Measurements from ENCODE around the gene EPHB4.

Gene EPHB4

GRCh38 chr7:100867040-100867775, 39.9 kb upstream of the EPHB4 start, which contains the start of gene TRIP6:
TSS of gene TRIP6 (plus strand) at chr7:100867387. CDS start at chr7:100867498, 111 bp downstream.
- peaks cover 12% of the 10 kb centered on the region for H3K4me1 ChIP-seq (ENCODE audit: insufficient read depth, low read length, poor library complexity, severe bottlenecking)
- H3K4me2 ChIP-seq (ENCODE audit: low read depth, low read length, poor library complexity, severe bottlenecking), result peak within 1 kb of the TSS; percentile 87
- peaks cover 4% of the 10 kb centered on the region; the same call in 1 of the 2 replicates for H3K36me3 ChIP-seq (ENCODE audit: insufficient read depth, low read length)
- peaks cover 29% of the 10 kb centered on the region for H3K79me2 ChIP-seq (ENCODE audit: insufficient read depth, low read length)
- H4K20me1 ChIP-seq (ENCODE audit: insufficient read depth, low read length, poor library complexity, severe bottlenecking), result no peaks in the 10 kb centered on the region
- H3K4me3 ChIP-seq (ENCODE audit: low read length, poor library complexity, severe bottlenecking), result peak within 1 kb of the TSS; percentile 79
- peak within 1 kb of the TSS; percentile 97 for H3K9ac ChIP-seq (ENCODE audit: low read depth, low read length, poor library complexity, severe bottlenecking)
- H2AFZ ChIP-seq (ENCODE audit: low read length), result peak within 1 kb of the TSS; percentile 73
- H3F3A ChIP-seq (ENCODE audit: low read depth), result no peaks in the 10 kb centered on the region
- TF ChIP-seq EZH2phosphoT487 (IDR thresholded peaks at IDR 0.05; ENCODE audit: borderline replicate concordance), result no peak
- TF ChIP-seq, protein P1, sequence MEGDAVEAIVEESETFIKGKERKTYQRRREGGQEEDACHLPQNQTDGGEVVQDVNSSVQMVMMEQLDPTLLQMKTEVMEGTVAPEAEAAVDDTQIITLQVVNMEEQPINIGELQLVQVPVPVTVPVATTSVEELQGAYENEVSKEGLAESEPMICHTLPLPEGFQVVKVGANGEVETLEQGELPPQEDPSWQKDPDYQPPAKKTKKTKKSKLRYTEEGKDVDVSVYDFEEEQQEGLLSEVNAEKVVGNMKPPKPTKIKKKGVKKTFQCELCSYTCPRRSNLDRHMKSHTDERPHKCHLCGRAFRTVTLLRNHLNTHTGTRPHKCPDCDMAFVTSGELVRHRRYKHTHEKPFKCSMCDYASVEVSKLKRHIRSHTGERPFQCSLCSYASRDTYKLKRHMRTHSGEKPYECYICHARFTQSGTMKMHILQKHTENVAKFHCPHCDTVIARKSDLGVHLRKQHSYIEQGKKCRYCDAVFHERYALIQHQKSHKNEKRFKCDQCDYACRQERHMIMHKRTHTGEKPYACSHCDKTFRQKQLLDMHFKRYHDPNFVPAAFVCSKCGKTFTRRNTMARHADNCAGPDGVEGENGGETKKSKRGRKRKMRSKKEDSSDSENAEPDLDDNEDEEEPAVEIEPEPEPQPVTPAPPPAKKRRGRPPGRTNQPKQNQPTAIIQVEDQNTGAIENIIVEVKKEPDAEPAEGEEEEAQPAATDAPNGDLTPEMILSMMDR (conservative IDR thresholded peaks at IDR 0.05; ENCODE audit: low read length), result no peak
- H3K9me3 ChIP-seq (ENCODE audit: insufficient read depth, low read depth, low read length), result no peaks in the 10 kb centered on the region
- H3K9me2 ChIP-seq (replicated peaks; ENCODE audit: low read depth, low read length), result no peaks in the 10 kb centered on the region
- no peaks in the 10 kb centered on the region for H3K27me3 ChIP-seq (ENCODE audit: insufficient read depth, low read length, poor library complexity, severe bottlenecking)

DNA sequence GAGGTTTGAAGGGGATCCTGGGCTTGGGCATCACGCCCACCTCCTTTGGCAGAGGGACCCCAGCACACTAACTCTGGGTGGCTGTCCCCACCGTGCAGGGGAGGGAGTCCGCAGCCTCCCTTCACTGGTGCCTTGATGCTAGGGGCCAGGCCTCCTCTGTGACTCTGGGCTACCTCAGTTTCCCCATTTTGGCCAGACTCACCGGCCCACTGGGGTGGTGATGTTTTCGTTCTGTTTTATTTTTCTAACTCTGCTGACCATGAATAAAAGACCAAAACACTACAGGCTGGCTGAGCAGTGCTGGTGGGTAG, 39.4 kb upstream of the EPHB4 start:
- peaks cover 29% of the 10 kb centered on the region for H3K79me2 ChIP-seq (ENCODE audit: insufficient read depth, low read length)
- H2AFZ ChIP-seq (ENCODE audit: low read length), result peak overlapping the region; percentile 73
- peak overlapping the region; percentile 97 for H3K9ac ChIP-seq (ENCODE audit: low read depth, low read length, poor library complexity, severe bottlenecking)
- TF ChIP-seq, protein P1 (conservative IDR thresholded peaks at IDR 0.05; ENCODE audit: low read length), result no peak
- no peak for TF ChIP-seq EZH2phosphoT487 (IDR thresholded peaks at IDR 0.05; ENCODE audit: borderline replicate concordance)
- no peaks in the 10 kb centered on the region for H3K9me2 ChIP-seq (replicated peaks; ENCODE audit: low read depth, low read length)
- peaks cover 4% of the 10 kb centered on the region; the same call in 1 of the 2 replicates for H3K36me3 ChIP-seq (ENCODE audit: insufficient read depth, low read length)
- H3F3A ChIP-seq (ENCODE audit: low read depth), result no peaks in the 10 kb centered on the region
- peaks cover 12% of the 10 kb centered on the region for H3K4me1 ChIP-seq (ENCODE audit: insufficient read depth, low read length, poor library complexity, severe bottlenecking)
- H3K9me3 ChIP-seq (ENCODE audit: insufficient read depth, low read depth, low read length), result no peaks in the 10 kb centered on the region
- H3K4me2 ChIP-seq (ENCODE audit: low read depth, low read length, poor library complexity, severe bottlenecking), result peak overlapping the region; percentile 87
- H4K20me1 ChIP-seq (ENCODE audit: insufficient read depth, low read length, poor library complexity, severe bottlenecking), result no peaks in the 10 kb centered on the region
- peak overlapping the region; percentile 79 for H3K4me3 ChIP-seq (ENCODE audit: low read length, poor library complexity, severe bottlenecking)
- H3K27me3 ChIP-seq (ENCODE audit: insufficient read depth, low read length, poor library complexity, severe bottlenecking), result no peaks in the 10 kb centered on the region

- no peak overlapping the region for H2AFZ ChIP-seq (ENCODE audit: low read length)
- H3K4me1 ChIP-seq (ENCODE audit: insufficient read depth, low read length, poor library complexity, severe bottlenecking), result peaks cover 12% of the 10 kb centered on the region
- no peaks in the 10 kb centered on the region for H3K9me3 ChIP-seq (ENCODE audit: insufficient read depth, low read depth, low read length)
- peak overlapping the region; percentile 87 for H3K4me2 ChIP-seq (ENCODE audit: low read depth, low read length, poor library complexity, severe bottlenecking)
- TF ChIP-seq, protein P1 (conservative IDR thresholded peaks at IDR 0.05; ENCODE audit: low read length), result no peak
- TF ChIP-seq EZH2phosphoT487 (IDR thresholded peaks at IDR 0.05; ENCODE audit: borderline replicate concordance), result no peak
- peak overlapping the region; percentile 97 for H3K9ac ChIP-seq (ENCODE audit: low read depth, low read length, poor library complexity, severe bottlenecking)
- peaks cover 29% of the 10 kb centered on the region for H3K79me2 ChIP-seq (ENCODE audit: insufficient read depth, low read length)
- H4K20me1 ChIP-seq (ENCODE audit: insufficient read depth, low read length, poor library complexity, severe bottlenecking), result no peaks in the 10 kb centered on the region
- no peaks in the 10 kb centered on the region for H3K9me2 ChIP-seq (replicated peaks; ENCODE audit: low read depth, low read length)
- no peaks in the 10 kb centered on the region for H3K36me3 ChIP-seq (ENCODE audit: insufficient read depth, low read length)
- H3K27me3 ChIP-seq (ENCODE audit: insufficient read depth, low read length, poor library complexity, severe bottlenecking), result no peaks in the 10 kb centered on the region
- H3F3A ChIP-seq (ENCODE audit: low read depth), result no peaks in the 10 kb centered on the region
- H3K4me3 ChIP-seq (ENCODE audit: low read length, poor library complexity, severe bottlenecking), result peak overlapping the region; percentile 79
Measured at GRCh38 chr7:100865938-100866728, 38.8 kb upstream of the EPHB4 start.

Measured in Loucy (cell line).